Body of pancreas (tissue), 4 donors: ENCODE measurements around the gene MAL.

Experiments used
- CTCF ChIP-seq, 7 experiments: fragments of 450-650 bp in 4 of 7; fragments of 200-600 bp in 3 of 7; sonication (generic) in 3 of 7; IDR thresholded peaks; one replicate each; pipeline ENCODE4 v1.5.1; 2016 to 2019; ENCODE audit warnings: antibody characterized with exemption in 7 of 7
- POLR2A ChIP-seq, 3 donors: fragments of 450-650 bp; IDR thresholded peaks; one replicate each; pipeline ENCODE4 v1.6.1; 2016; ENCODE audit warnings: antibody characterized with exemption in 3 of 3, mild to moderate bottlenecking in 2 of 3

- TF ChIP-seq CTCF (IDR thresholded peaks at IDR 0.05) (no peak), POLR2A (IDR thresholded peaks at IDR 0.05) (no peak)
Observed at GRCh38 chr2:95061601-95062183, 36.2 kb downstream of the MAL start.
